ENCODE data around the gene PAWR. TPM values are rescaled to one million over a fixed set of nuclear protein-coding genes. Genes with fewer than 3 reads are reported as not detected.

The PAWR gene
- total RNA-seq, 1 experiment from 2014 or later = 106 TPM

GRCh38 chr12:79585147-79585546 lies 105.6 kb downstream of the PAWR start:
- H3K9me3 ChIP-seq (ENCODE audit: control insufficient read depth in 1 of 2, insufficient read depth in 1 of 2, low read depth in 1 of 2, low read length in 2 of 2) = no peaks in the 10 kb centered on the region
- no peak overlapping the region for H2AFZ ChIP-seq (ENCODE audit: low read depth, low read length, poor library complexity, severe bottlenecking)
- no peaks in the 10 kb centered on the region for H4K20me1 ChIP-seq (ENCODE audit: insufficient read depth)
- ChIA-PET RAD21 (ENCODE audit: low non-redundant PET in 1 of 2, low total read pairs in 2 of 2, uncharacterized antibody in 2 of 2, unreplicated experiment in 2 of 2) (no interaction called here), POLR2A (no interaction called here), CTCF (no interaction called here)
- BruUV-seq (replicated peaks) = no TSS peak
- no peaks in the 10 kb centered on the region; a peak in 1 of 4 replicates for H3K36me3 ChIP-seq (ENCODE audit: control insufficient read depth in 1 of 2, insufficient read depth in 2 of 2, low read length in 2 of 2)
- TF ChIP-seq FOSL1 (IDR thresholded peaks at IDR 0.05; ENCODE audit: low read depth) (no peak), EZH2phosphoT487 (IDR thresholded peaks at IDR 0.05; ENCODE audit: borderline replicate concordance) (no peak), SRF (IDR thresholded peaks at IDR 0.05; ENCODE audit: low read depth) (no peak), CTCF (IDR thresholded peaks at IDR 0.05 in 2 of 3, conservative IDR thresholded peaks at IDR 0.05 in 1 of 3; ENCODE audit: borderline replicate concordance in 1 of 3, insufficient read depth in 1 of 3, low read depth in 2 of 3, low read length in 2 of 3) (no peak), ZNF274 (IDR thresholded peaks at IDR 0.05; ENCODE audit: low read depth, low read length) (no peak), POLR2AphosphoS5 (IDR thresholded peaks at IDR 0.05; ENCODE audit: low read depth, low read length) (no peak), SP1 (IDR thresholded peaks at IDR 0.05; ENCODE audit: low read depth) (no peak), REST (IDR thresholded peaks at IDR 0.05; ENCODE audit: low read depth) (no peak), JUND (IDR thresholded peaks at IDR 0.05) (no peak), EGR1 (IDR thresholded peaks at IDR 0.05; ENCODE audit: low read depth) (no peak), ATF3 (IDR thresholded peaks at IDR 0.05) (no peak)
- no peak overlapping the region for H3K9ac ChIP-seq (ENCODE audit: low read length)
- H3K27me3 ChIP-seq (ENCODE audit: insufficient read depth, low read length) = no peaks in the 10 kb centered on the region
- intact Hi-C loops (cut with micrococcal nuclease) = no loop called here
- H3K4me3 ChIP-seq (replicated peaks in 1 of 2; ENCODE audit: low read depth in 1 of 2, low read length in 2 of 2) = no peak overlapping the region
- H3K4me1 ChIP-seq (ENCODE audit: control insufficient read depth in 1 of 2, insufficient read depth in 2 of 2, low read length in 2 of 2) = no peaks in the 10 kb centered on the region
- no peak overlapping the region for H3K27ac ChIP-seq (ENCODE audit: low read depth, low read length)
- H3K4me2 ChIP-seq (ENCODE audit: low read length) = no peak overlapping the region
- no peaks in the 10 kb centered on the region for H3K79me2 ChIP-seq (ENCODE audit: insufficient read depth, low read length)
- DNase-seq (ENCODE audit: low read depth, low spot score) (no peak), ATAC-seq (no peak)
- H3K9me2 ChIP-seq (ENCODE audit: insufficient read depth) = no peaks in the 10 kb centered on the region
